Hematopoietic multipotent progenitor cell treated with erythropoietin and hydrocortisone succinate and interleukin-3 and kit ligand, for 4 days (in vitro differentiated cells): ENCODE results near the gene RAB11B.
A peak's percentile ranks its signal among the peaks of the same experiment; 100 is the strongest.
"Not testable (repeated sequence)": the region's sequence is repeated elsewhere in the genome, so short reads cannot be mapped to it uniquely, and the experiment has no call there.

Experiments used
- DNase-seq: peaks from one replicate; pipeline ENCODE4 v3.0.0-alpha.2; 2015

The RAB11B gene

DNA sequence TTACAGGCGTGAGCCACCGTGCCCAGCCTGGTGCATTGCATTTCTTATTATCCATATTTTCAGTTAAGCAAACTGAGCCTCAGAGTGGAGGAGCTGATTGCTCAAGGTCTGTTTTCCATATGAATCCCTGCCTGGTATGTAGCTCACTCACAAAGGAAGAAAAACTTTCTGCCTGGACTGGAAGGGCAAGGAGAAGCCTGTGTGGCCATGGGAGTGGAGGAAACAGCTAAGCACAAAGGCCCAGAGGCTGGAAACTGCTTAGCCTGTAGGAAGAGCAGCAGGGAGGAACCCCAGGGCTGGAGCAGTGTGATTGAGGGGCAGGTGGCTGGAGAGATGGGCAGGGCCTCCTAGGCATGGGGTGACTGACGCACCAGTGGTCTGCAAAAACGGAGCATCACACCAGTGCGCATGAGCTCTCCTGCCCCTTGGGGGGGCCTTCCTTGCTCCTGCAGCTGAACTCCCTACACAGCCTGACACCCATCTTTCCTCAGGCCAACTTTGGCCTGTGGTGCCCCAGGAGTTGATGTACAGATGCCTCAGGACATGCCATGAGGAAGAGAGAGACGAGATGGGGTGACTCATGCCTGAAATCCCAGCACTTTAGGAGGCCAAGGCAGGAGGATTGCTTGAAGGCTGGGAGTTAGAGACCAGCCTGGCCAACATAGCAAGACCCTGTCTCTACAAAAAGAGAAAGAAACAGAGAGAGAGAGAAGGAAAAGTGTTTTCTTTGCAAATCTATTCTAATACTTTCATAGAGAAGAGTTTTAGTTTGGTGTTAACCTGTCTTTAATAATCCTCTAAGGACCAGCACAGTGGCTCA, 51.8 kb downstream of the RAB11B start:
- DNase-seq: no peak

DNA sequence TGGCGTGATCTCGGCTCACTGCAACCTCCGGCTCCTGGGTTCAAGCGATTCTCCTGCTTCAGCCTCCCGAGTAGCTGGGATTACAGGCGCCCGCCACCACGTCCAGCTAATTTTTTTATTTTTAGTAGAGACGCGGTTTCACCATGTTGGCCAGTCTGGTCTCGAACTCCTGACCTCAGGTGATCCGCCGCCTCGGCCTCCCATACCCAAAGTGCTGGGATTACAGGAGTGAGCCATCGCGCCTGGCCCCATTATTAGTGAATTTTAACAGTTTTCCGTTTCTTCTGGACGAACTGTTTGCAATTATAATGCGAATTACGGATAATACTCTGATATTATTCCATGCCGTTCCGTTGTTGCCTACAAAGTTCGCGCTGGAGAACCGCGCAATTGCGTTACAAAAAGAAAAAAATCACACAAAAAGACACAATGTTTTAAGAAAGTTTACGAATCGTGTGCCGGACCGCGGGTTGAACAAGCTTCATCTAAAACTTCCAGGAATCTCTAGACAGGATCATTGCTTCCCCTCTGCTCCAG, 54.0 kb downstream of the RAB11B start:
- not testable (repeated sequence) for DNase-seq

DNA sequence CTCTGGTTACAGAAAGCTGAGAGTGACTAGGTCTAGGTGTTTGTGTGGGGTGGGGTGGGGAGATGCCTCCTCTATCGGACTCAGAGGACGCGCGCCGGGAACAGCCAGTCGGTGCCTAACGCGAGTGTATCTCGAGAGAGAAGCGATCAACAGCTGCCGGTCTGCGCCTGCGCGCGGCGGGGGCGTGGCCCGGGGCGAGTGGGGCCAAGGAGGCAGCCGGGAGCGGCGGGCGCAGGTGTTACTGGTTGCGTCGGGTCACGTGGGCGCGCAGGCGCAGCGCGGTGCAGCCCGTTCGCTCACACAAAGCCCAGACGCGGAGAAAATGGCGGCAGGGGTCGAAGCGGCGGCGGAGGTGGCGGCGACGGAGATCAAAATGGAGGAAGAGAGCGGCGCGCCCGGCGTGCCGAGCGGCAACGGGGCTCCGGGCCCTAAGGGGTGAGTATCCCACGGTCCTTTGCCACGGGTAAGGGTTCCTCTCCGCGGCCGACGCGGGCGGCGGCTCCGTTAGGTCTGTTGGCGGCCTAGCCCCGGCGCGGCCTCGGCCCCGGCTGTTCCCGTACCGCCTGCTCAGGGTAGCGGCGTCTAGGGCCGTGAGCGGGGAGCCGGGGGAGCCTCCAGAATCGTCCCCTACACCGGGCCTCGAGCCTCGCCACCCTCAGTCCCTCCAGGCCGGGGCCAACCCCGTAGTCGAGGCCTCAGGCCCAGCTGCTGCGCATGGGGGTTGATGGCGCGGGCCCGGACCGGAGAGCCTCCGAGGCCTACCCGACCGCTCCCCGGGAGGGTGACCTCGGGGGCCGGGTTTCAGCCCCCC, 54.7 kb downstream of the RAB11B start, which contains the start of gene HNRNPM:
HNRNPM (plus strand) TSS at position 299 of the 811 bp plus-strand sequence; CDS start at position 323, 24 bp downstream.
- DNase-seq: peak; percentile 99

DNA sequence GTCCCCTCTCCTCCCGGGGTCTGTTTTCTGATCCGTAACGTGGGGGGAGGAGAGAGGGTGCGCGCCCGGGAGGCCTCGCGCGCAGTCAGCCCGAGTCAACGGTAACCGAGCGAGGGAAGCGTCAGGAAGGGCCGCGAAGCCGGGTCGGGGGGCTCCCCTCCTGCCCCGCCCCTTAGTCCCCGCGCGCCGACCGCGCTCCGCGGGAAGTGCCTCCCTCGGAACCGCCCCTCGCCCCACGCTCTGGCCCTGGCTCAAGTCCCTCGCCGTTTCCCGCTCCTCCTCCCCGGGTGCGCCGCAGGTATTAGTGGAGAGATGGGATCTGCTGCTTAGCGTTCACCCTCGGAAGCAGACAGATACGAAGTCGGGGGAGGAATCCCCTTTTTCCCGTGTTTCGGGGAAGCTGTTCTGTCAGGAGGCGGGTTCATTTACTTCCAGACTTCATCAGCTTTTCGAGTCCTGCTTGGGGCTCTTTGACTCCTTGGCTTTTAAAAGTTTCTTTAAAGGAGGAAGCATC, 55.4 kb downstream of the RAB11B start:
- peak; percentile 71 for DNase-seq

DNA sequence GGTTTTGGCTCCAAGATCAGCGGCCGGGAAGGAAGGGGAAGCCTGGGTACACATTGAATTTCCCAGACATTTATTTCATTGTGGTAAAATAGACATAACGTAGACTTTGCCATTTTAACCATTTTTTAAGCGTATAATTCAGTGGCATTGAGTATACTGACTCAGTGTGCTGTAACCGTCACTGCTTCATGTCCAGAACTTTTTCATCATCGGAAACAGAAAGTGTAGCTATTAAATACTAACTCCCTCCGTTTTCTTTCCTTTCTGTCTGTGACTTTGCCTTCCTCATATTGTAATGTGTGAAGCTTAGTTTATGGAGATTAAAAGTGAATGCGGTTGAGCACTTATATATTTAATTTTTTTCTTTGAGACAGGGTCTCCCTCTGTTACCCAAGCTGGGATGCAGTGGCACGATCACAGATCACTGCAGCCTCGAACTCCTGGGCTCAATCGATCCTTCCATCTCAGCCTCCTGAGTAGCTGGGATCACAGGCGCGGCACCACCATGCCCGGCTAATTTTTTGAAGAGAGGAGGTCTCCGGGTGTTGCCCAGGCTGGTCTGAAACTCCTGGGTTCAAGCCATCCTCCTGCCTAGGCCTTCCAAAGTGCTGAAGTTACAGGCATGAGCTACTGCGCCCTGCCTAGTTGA, 56.0 kb downstream of the RAB11B start:
- DNase-seq: no peak

DNA sequence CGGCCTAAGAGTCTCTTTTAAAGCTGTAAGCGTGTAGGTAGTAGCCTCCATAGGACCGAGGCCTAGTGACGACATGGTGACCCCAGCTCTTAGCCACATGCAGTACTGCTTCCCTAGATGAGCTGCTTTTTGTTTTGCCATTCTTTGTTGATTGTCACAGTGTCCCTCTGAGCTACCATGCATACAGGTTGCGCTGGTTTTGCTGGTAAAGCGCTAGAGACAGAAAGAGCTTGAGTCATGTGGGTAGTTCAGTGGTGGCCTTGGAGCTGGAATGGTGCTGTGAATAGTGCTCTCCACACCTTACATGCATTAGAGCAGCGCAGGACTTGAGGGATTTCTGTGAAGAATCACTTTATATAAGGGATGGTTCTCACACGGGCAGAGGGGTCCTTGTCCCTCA, 59.7 kb downstream of the RAB11B start:
- no peak for DNase-seq

DNA sequence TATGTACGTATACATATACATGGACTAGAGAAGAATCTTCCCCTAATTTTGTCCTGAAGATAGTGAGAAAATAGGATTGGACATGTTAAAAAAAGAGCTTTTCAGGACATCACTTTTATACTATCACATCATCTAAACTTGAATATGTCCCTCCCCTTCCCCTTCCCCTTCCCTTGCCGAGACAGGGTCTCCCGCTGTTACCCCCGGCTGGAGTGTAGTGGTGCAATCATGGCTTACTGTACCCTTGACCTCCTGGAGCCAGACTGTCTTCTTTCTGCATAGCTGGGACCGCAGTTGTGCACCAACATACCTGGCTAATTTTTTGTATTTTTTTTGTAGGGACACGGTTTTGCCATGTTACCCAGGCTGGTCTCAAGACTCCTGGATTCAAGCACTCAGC, 61.2 kb downstream of the RAB11B start:
- DNase-seq: no peak

DNA sequence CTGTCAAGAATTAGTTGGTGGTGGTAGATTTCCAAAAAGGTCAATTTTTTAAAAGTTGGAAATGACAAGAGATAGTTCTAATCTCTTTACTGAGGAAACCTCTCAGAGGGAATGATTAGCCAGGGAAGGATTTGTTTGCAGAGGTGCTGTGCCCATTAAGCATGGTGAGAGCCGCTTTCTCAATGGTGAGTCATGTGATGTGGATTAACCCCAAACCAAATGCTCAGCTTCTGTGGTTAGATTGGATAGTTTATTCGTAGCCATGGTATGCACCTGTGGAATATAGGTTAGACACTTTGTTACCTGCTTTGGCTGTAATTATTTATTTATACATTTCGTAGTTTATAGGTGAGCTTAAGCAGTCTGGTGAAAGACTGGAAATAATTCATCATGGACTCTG, 61.7 kb downstream of the RAB11B start:
- peak; percentile 30 for DNase-seq

DNA sequence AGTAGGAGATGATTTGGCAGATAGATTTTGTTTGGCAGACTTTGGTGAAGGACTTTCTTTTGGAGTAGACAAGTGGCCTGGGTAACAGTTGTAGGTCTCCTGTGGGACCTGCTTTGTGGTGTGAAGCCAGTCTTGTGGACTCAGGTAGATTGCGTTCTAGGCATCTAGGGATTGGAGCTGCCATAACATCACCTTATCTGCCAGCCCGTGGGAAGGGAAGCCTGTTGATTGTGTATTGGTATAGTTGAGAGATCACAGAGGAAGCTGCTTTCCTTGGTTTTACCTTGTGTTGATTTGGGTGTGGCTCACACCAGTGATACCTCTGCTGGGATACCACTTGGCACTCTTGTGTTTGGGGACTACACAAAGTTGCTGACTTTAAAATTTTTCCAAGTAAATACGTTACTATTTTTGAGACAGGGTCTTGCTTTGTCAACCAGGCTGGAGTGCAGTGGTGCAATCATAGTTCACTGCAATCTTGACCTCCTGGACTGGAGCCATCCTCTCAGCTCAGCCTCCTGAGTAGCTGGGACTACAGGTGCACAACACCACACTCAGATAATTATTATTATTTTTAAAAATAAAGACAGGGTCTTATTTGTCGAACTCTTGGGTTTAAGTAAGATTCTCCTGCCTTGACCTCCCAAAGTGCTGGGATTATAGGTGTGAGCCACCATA, 62.4 kb downstream of the RAB11B start:
- DNase-seq: no peak

DNA sequence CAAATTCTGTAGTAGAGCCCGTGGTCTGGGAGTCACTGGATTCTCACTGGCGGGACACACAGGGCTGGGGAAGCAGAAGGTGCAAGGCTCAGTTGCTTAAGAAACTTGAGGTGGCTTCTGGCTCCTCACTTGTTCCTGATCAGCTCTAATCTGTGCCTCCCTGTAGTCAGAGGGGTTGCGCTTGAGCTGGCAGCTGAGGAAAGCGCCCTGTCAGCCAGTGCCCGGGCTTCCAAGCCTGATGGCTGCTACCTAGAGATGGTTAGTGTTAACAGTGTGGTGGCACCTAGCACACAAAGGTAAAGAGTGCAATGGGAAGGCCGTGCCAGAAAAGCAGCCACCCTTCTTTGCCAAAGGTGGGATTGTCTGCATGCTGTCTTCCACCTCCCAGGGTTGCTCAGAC, 63.5 kb downstream of the RAB11B start:
- DNase-seq: no peak
